ENCODE data around the gene ITGB1BP1. TPM values are rescaled to one million over a fixed set of nuclear protein-coding genes. Genes with fewer than 3 reads are reported as not detected.

ITGB1BP1 gene
- total RNA-seq, 4 donors from 2014 or later = 159 to 345 (median 224) TPM

- no peak for TF ChIP-seq CTCF (IDR thresholded peaks at IDR 0.05; ENCODE audit: low read depth)
Observed at GRCh38 chr2:9390991-9391390, 32.3 kb downstream of the ITGB1BP1 start.

- no peak for TF ChIP-seq CTCF (IDR thresholded peaks at IDR 0.05; ENCODE audit: low read depth)
Observed at GRCh38 chr2:9390151-9390850, 33.0 kb downstream of the ITGB1BP1 start.

- TF ChIP-seq CTCF (IDR thresholded peaks at IDR 0.05; ENCODE audit: low read depth) = no peak
Observed at GRCh38 chr2:9388950-9389911, 34.1 kb downstream of the ITGB1BP1 start.

GRCh38 chr2:9388199-9388681, 35.1 kb downstream of the ITGB1BP1 start:
- no peak for TF ChIP-seq CTCF (IDR thresholded peaks at IDR 0.05; ENCODE audit: low read depth)

GRCh38 chr2:9385841-9386240, 37.5 kb downstream of the ITGB1BP1 start:
- TF ChIP-seq CTCF (IDR thresholded peaks at IDR 0.05; ENCODE audit: low read depth) = no peak

GRCh38 chr2:9384521-9384920, 38.8 kb downstream of the ITGB1BP1 start:
- TF ChIP-seq CTCF (IDR thresholded peaks at IDR 0.05; ENCODE audit: low read depth) = no peak
